Neural cell (in vitro differentiated cells): ENCODE data around the gene RASAL2. TPM values are rescaled to one million over a fixed set of nuclear protein-coding genes. Genes with fewer than 3 reads are reported as not detected.

Experiments
- polyA plus RNA-seq: library from polyadenylated mRNA; depleted of rRNA; stranded (reverse); fragments of >200 nt; gene quantifications from 2 replicates; pipeline ENCODE4 v1.2.3, GENCODE V29; 2014
- small RNA-seq, 3 experiments: library from RNA; depleted of rRNA; stranded (forward); fragments of <200 nt; gene quantifications; one replicate each; pipeline ENCODE3, GENCODE V24; 2012

The RASAL2 gene
- polyA plus RNA-seq, 1 donor from 2014 or later = 73.3 TPM

Small RNAs within 50 kb of the gene (small RNA-seq; reads per million reads assigned to genes)
- 0 reads per million in 3 experiments for gene RF00017

Other genes with a start within 250 kb of the RASAL2 start
- gene SEC16B, start 124.0 kb upstream of the RASAL2 start, polyA plus RNA-seq = 0.78 and 2.1 TPM in 2 replicates